NOMO-1 treated with DMSO at 0.1 percent for 48 hours (cell line): ENCODE data around the gene DDIT3.

Experiments
- DNase-seq: peaks from one replicate; lab custom pipeline; 2025; ENCODE audit not compliant: unreplicated experiment; lab: John Stamatoyannopoulos, UW

Gene DDIT3

DNA sequence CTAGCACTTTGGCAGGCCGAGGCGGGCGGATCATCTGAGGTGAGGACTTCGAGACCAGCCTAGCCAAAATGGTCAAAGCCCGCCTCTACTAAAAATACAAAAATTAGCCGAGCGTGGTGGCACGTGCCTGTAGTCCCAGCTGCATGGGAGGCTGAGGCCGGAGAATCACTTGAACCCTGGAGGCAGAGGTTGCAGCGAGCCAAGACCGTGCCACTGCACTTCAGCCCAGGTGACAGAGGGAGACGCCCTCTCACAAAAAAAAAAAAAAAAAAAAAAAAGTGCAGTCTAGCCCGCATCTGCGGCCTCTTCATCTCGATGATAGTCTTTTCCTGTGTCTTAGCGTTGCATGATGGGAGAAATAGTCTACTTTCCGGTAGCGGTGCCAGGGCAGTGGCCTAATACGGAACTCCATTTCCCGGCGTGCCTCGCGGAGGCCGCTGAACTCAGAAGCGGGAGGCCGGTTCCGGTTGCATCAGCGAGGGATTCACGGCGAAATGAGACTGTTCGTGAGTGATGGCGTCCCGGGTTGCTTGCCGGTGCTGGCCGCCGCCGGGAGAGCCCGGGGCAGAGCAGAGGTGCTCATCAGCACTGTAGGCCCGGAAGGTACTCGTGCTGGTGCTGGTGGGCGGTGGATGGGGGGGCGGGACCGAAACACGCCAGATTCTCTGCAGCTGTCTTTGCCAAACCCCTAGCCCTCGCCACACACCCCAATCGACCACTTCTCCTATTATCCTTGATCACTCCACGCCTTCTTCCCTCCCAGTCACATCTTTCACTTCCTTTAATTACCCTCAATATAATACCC lies 32.5 kb downstream of the DDIT3 start, which contains the start of gene MARS1:
TSS of gene MARS1 (plus strand) at position 472 of the 805 bp plus-strand sequence. CDS start at position 495, 23 bp downstream.
- DNase-seq = peak; percentile 98

DNA sequence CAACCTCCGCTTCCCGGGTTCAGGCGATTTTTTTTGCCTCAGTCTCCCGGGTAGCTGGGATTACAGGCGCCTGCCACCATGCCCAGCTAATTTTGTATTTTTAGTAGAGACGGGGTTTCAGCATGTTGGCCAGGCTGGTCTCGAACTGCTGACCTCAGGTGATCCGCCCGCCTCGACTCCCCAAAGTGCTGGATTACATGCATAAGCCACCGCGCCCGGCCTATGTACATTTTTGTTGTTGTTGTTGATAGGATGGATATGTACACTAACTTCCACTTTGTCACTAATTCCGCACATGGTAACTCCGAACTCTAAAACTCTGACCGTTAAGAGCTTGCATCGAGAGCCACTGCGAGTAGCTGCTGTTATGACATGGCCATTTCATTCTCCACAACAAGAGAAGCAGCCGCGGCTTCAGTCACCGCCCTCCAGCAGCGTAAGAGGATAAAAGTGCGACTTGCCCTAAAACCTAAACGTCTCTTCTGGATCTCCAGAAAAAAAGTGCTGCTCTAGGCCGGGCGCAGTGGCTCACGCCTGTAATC lies 33.2 kb downstream of the DDIT3 start:
- DNase-seq = no peak

DNA sequence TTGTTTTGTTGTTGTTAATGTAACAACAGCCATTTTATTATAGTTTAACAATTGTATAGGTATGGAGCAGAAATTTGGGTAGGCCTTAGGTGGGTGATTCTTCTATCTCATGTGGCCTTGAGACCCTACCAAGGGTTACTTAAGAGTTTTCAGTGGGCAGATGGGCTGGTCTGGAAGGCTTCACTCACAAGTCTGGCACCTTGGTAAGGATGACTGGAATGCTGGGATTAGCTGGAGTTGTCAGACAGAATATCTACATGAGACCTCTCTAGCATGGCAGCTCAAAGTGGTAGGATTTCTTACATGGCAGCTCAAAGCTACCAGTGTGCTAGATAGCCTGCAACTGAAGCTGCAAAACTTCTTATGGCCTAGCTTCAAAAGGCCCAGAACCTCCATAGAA lies 34.6 kb downstream of the DDIT3 start:
- no peak for DNase-seq

DNA sequence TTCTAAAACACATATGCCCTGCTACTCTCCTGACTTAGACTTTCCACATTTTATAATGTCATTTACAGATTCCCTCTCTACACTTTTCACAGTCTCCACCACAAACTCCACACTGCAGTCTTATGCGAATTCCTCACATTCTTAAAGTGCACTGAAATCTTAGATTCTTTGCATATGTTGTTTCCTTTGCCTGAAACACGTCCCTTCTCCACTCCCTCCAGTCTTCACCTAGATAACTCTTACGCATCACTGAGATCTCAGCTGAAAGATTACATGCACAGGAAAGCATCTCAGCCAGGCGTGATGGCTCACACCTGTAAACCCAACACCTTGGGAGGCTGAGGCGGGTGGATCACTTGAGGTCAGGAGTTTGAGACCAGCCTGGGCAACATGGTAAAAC lies 36.8 kb downstream of the DDIT3 start:
- no peak for DNase-seq

DNA sequence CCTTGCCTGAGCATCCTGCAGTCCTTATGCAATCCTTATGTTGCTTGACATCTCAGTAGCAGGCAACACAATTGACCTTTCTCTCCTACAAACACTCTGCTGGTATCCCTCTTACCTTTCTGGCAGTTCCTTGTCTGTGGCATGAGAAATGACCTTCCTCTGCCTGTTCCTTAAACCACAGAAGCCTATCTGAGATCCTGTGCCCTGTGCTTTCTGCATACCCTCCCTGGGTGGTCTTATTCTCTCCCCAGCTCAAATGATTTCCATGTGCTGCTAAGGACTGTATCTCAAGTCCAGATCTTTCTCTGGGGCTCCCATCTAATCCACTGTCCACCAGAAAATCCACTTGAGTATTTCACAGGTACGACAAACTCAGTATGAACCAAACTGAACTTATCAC lies 38.6 kb downstream of the DDIT3 start:
- no peak for DNase-seq

DNA sequence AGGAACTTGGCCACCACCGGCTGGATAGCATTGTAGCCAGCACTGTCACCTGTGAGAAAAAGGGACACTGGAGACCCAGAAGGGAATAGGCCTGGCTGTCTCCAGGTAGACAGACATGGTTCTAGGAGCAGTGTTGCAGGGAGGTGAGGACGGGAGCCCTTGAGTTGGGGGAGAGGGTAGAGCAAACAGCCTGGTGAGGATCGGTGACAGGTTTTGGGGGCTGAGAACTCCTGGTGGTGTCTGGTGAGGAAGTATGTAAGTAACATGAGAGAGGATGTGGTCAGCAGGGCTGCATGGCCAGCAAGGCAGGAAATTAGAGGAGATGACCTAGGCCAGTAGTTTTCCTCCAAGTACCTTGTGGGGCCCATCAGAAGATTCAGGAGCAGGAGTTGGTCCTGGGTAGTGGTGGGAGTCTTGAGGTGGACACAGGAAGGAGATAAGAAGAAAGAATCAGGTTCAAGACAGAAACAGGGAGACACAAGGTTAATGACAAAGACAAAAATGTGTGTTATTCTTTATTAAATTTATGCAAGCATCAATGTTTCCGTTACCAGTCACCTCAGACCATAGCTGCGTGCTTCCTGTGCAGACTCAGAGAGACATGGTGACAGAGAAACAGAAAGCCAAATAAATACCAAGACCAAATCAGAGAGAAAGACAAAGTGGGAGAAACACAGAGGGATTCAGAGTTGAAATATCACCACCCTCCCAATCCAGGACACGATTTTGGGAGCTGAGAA lies 40.8 kb downstream of the DDIT3 start, which contains the start of gene ARHGAP9:
TSS of gene ARHGAP9 (minus strand) at position 491 of the 740 bp plus-strand sequence. CDS start at position 31, 460 bp downstream.
- DNase-seq = no peak

DNA sequence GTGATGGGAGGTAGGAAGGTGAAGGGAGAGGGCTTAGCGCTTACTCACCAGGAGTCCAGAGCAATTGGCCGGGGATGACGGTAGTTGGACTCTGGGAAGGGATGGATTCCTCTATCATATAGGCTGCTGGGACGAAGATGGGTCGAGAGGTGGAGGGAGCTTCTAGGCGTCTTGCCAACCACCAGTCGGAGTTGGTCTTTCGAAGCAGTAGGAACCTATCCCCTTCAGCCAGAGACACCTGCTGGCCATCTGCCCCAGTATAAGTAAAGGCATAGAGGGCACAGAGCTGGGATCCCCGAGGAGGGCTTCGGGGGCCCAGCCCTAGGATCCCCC lies 41.3 kb downstream of the DDIT3 start:
- no peak for DNase-seq

DNA sequence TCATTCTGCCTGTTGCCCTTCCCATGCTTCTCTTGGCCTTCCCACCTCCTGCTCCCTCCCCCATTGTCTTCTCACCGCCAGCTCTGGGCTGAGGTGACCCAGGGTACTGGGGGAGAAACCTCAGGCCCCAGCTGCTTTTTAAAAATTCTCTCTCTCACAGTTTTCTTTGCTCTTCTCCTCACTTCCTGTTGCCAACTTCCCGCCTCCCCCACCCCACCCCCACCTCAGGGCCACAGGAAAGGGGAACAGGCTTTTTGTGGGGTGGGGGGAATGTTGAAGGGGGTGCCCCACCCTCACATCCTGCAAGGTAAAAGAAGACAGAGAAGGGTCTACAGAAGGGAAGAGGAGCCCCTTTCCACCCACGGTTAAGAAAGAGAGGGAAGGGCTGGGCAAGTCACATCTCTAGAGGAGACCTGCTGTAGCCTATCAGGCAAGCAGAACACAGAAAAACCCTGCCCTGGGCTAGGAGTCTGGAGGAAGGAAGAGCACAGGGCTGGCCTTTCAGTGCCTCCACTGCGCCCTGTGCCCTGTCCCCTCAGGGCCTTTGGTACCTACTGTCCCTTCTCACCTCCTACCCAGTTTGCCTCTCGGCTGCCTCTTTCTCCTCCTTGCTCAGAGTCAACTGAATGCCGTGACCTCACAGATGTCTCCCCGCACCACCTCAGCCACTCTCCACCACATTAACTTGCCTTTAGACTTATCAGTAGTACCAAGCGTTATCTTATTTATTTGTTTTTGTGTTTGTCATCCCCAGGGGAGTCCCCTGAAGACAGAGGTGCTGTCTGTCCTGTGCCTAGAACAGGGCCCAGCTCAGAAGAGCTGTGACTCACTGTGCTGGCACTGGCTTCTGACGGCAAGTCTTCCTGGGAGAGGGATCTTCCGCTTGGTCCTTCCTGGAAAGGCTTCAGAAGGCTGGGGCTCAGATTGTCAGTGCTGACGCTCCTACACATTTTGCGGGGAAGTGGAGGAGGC lies 42.3 kb downstream of the DDIT3 start:
- peak; percentile 62 for DNase-seq

DNA sequence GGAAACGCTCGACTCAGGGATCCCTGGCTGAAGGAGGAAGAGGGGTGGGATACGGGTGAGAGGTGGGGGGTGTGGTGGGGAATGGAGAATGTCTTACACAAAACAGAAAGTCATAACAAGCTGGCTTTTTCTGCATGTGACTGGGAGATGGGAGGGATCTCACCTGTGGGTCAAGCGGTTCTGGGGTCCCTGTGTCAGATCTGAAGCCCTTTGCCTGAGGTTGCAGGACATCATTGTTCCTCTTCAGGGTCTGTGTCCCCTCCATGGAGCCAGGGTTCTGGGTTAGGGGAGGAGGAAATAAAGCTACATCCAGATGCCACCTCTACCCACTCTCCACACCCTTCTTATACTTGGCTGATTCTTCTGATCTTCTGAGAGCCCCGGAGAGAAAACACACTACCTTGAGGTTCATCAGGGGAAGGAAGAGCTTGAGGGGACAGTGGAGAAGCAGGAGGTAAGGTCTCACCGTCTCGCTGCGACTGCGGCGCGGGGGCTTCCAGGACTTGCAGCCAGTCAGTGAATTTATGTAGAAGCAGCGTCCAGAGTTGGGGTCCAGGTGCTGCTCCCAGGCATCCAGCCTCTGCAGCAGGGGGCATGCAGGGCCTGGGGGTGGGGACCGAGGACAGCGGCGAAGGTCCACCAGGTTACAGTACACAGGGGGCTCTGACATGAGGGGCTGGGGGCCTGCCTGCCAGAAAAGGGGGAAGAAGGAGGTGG lies 43.2 kb downstream of the DDIT3 start:
- DNase-seq = peak; percentile 17

DNA sequence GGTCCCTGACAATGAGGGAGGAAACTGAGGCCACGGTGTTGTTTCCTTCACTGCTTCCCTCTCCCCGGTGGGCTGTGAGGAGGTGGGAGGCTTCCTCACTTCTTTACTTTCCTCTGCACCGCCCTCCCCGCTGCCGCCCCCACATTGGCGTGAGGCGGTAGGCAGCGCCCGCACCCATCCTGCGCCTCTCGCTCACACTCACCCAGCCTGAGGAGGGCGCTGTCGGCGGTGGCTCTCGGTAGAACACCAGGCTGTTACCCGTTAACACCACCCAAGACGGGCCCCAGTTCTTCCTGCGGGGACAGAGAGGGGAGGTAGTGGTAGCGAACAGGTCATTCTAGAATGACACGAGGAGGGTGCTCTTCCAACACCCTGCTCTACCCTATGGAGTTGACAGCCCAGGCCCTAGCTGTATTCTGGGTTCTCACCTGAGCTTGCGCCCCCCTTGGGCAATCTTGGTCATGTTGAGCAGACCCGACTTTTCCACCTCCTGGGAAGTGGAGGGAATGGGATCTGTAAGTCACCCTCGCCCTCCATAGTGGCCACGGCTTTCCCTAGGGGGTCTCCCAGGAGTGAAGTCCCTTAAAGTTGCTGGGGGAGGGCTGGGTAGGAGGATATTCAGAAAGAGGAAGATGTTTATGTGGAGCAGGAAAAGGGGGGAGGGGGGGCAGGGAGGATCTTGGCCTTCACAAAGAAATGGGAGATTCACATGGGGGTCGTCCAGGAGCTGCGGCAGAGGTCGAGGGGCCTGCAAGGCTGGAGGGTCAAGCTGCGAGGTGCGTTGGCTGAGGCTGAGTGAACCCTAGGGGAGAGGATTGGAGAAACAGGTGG lies 43.9 kb downstream of the DDIT3 start:
- DNase-seq = peak; percentile 24

DNA sequence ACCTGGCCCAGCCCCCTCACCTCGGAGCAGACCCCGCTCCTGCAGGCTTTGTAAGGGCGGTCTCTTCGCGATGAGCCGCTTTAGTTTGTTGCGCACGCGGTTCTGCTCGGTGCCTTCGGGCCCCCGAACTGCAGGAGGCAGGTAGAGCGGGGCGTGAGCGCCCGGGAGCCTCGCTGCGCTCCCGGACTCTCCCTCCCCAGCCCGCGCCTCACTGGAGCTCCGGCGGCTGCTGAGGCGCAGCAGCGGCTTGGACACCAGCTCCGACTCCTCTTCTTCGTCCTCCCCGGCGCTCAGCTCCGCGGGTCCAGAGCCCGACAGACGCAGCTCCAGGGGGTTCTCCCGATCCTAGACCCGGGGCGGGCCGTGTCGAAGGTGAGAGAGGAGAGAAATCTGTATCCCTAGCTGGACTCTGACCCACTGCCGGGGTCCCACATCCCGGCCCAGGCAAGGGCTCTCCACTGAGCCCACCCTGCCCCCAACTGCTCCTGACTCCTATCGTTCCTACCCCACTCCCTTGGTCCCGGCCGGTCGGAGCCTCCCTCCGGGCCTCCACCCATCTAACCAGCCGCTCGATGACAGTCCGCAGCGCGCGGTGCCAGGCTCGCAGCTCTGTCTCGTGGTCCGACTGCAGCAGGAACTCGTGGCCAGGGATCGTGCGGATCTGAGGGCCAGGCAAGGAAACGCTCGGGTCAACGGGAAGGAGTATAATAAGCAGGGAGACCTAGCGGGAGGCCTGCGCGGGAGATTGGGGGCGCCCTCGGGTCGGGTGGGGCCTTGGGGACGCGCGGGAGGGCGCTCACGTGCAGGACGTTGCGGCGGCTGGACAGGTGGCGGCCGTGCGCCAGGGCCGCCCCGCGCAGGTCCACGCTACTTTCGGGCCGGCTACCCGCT lies 44.8 kb downstream of the DDIT3 start:
- no peak for DNase-seq

DNA sequence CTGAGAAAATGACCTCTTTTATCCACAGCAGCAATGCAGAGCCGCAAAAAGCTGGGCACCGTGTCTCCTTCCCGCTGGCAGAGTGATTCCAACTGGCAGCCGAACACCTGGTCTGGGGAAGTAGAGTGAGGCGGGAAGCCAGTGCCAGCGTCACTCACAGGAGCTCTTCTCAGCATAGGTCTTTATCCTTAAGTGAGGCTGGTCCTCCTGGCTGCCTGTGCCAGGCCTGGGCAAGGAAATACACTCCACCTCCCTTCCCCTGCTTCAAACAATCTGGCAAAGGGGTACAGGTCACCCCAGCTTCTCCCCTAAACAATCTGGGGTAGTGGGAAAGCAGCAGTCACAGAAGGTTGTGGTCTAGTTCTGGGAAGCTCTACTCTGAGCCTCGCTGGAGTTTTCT lies 45.5 kb downstream of the DDIT3 start:
- no peak for DNase-seq

DNA sequence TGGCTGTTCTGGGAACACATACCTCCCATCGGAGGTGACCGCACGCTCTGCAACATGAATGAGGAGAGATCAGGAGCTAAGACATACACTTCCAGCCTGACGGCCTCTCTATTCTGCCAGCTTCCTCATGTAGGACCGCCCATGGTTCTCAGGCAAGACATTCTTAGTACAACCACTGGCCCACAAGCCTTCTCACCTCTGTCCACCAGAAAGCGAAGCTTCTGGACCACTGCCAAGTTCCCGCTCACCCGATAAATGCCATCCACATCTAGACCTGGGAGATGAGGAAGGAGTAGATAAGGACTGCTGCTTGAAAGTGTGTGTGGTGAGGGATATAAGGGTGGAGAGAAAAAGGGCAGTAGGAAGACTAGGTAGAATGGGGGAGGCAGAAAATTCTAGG lies 45.9 kb downstream of the DDIT3 start:
- DNase-seq = no peak

DNA sequence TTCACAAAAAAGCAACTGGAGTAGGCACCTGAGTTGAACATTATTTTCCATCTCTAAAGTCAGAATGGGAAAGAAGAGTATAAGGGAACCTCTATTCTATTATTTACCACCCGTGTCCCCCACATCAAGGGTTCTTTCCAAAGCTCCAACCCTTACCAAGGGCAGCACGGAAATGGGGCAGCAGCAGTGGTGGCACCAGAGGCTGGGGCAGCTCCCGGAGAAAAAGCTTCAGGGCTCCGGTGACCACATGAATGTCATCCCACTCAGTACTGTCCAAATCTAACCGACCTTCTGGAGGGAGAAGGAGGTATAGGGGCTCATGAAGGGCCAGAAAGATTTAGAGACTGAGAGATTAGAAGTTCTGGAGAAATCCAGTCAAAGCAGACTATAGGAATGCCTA lies 46.4 kb downstream of the DDIT3 start:
- no peak for DNase-seq

DNA sequence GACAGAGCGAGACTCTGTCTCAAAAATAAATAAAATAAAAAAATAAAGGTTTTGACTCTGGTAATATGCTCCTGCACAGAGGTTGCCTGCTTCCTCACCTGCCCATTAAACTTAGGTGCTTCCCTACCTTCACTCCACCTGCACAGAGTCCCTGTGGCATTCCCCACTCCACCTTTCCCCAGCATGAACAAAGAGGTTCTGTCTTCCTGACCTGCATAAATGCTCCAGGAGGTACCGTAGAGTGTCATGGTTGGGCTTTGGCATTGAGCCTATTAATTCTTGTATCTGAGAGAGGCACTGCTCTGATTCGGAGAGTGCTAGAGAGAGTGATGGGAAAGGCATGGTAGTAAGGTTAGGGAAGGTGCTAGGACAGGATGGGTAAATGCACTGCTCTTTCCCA lies 46.9 kb downstream of the DDIT3 start:
- DNase-seq = no peak

DNA sequence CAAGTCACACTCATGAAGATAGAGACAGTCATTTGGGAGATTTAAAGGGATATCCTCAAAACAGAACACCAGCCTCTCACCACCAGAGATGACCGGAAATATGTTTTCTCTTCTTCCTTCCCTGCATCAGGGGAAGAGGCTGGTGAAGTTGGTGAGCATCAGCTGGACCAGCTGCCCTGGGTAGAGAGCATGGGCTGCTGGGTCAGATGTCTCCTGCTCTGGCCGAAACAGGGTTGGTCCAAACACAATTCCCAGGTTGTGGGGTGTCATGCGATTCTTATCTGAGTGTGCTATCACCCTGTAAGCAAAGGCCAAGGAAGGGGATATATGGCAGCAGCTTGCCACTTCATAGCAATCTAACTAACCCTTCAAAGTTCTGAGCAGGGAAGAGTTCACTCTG lies 47.9 kb downstream of the DDIT3 start:
- no peak for DNase-seq

DNA sequence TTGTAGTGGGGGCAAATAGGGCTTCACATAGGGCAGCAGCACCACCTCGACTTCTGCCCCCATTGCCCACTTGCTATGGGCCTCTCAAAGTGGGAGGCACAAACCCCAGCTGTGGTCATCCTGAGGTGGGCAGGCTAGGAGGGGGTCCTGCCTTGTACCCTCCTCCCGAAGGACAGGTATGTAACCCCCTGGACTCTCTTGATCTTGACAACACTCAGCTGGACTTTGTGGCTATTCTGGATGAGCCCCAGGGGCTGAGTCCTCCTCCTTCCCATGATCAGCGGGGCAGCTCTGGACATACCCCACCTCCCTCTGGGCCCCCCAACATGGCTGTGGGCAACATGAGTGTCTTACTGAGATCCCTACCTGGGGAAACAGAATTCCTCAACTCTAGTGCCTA lies 48.7 kb downstream of the DDIT3 start:
- no peak for DNase-seq

DNA sequence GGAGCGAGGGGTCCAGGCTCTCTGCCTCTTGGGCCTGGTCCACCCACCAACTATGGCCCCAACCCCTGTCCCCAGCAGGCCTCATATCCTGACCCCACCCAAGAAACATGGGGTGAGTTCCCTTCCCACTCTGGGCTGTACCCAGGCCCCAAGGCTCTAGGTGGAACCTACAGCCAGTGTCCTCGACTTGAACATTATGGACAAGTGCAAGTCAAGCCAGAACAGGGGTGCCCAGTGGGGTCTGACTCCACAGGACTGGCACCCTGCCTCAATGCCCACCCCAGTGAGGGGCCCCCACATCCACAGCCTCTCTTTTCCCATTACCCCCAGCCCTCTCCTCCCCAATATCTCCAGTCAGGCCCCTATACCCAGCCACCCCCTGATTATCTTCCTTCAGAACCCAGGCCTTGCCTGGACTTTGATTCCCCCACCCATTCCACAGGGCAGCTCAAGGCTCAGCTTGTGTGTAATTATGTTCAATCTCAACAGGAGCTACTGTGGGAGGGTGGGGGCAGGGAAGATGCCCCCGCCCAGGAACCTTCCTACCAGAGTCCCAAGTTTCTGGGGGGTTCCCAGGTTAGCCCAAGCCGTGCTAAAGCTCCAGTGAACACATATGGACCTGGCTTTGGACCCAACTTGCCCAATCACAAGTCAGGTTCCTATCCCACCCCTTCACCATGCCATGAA lies 49.2 kb downstream of the DDIT3 start:
- DNase-seq = no peak
